ENCODE results near the gene GPR173.

Gene GPR173

GRCh38 chrX:53091354-53091753 is 42.8 kb downstream of the GPR173 start:
- TF ChIP-seq ZFP41 (tag by site-specific recombination; IDR thresholded peaks at IDR 0.05; ENCODE audit: borderline replicate concordance) (no peak), ZNF560 (tag by site-specific recombination; IDR thresholded peaks at IDR 0.05; ENCODE audit: borderline replicate concordance) (no peak), ZXDB (tag by site-specific recombination; IDR thresholded peaks at IDR 0.05) (no peak), ZNF707 (tag by site-specific recombination; IDR thresholded peaks at IDR 0.05) (no peak), ZNF518A (tag by site-specific recombination; conservative IDR thresholded peaks at IDR 0.05; ENCODE audit: low read depth) (no peak), ZBTB1 (tag by site-specific recombination; IDR thresholded peaks at IDR 0.05) (no peak), ZNF16 (tag by site-specific recombination; IDR thresholded peaks at IDR 0.05; ENCODE audit: low read depth) (no peak), ZNF184 (tag by site-specific recombination; IDR thresholded peaks at IDR 0.05) (no peak), ZNF10 (tag by site-specific recombination; IDR thresholded peaks at IDR 0.05) (no peak), KLF10 (tag by site-specific recombination; IDR thresholded peaks at IDR 0.05) (no peak), ZNF658 (tag by site-specific recombination; IDR thresholded peaks at IDR 0.05) (no peak), FEZF1 (tag by site-specific recombination; IDR thresholded peaks at IDR 0.05) (no peak), ZNF18 (tag by site-specific recombination; IDR thresholded peaks at IDR 0.05) (no peak), ZNF624 (tag by site-specific recombination; IDR thresholded peaks at IDR 0.05) (no peak), ZFP69B (tag by site-specific recombination; IDR thresholded peaks at IDR 0.05) (no peak), IKZF3 (tag by site-specific recombination; IDR thresholded peaks at IDR 0.05) (no peak), ZNF830 (tag by site-specific recombination; IDR thresholded peaks at IDR 0.05; ENCODE audit: low read depth) (no peak), REPIN1 (tag by site-specific recombination; IDR thresholded peaks at IDR 0.05; ENCODE audit: low read depth) (no peak), PBX3 (CRISPR knock-in tag; IDR thresholded peaks at IDR 0.05) (no peak)
- Histone ChIP-seq H3K4me3 (ENCODE audit: low read depth, low read length) (no peak overlapping the region), H3K9me3 (ENCODE audit: control insufficient read depth, insufficient read depth, low read depth, low read length) (no peaks in the 10 kb centered on the region), H3K4me1 (ENCODE audit: control insufficient read depth, insufficient read depth, low read length) (no peaks in the 10 kb centered on the region), H3K27ac (ENCODE audit: extremely low read depth, low read depth, low read length) (no peak overlapping the region), H3K36me3 (ENCODE audit: control insufficient read depth in 2 of 2, insufficient read depth in 1 of 2, low read length in 2 of 2) (peaks cover 8 to 19% of the 10 kb centered on the region in 2 experiments)
- ChIA-PET CTCF (interaction anchor here (0.6 to 3.6 kb wide), 2 partner anchors 20 to 106 kb away, joined by 4 to 18 read pairs; no protein-coding TSS in a partner anchor), POLR2A (interaction anchor here (0.7 kb wide), 1 partner anchor 146 kb away, joined by 3 read pairs; no protein-coding TSS in a partner anchor)

- Histone ChIP-seq H3K36me3 (ENCODE audit: control insufficient read depth in 2 of 2, insufficient read depth in 1 of 2, low read length in 2 of 2) (peaks cover 0 to under 1% of the 10 kb centered on the region in 2 experiments; a peak in 1 of 3 replicates), H3K4me1 (ENCODE audit: control insufficient read depth, insufficient read depth, low read length) (no peaks in the 10 kb centered on the region), H3K4me3 (ENCODE audit: low read depth, low read length) (peak overlapping the region; percentile 9), H3K27ac (ENCODE audit: extremely low read depth, low read depth, low read length) (peak overlapping the region; percentile 68), H3K9me3 (ENCODE audit: control insufficient read depth, insufficient read depth, low read depth, low read length) (no peaks in the 10 kb centered on the region)
- ChIA-PET CTCF (no interaction called here), POLR2A (no interaction called here)
- no peak for TF ChIP-seq ZNF404 (tag by site-specific recombination; IDR thresholded peaks at IDR 0.05)
- TF ChIP-seq EGR2 (tag by site-specific recombination; IDR thresholded peaks at IDR 0.05; ENCODE audit: low read depth) = no peak
- TF ChIP-seq ZNF664 (tag by site-specific recombination; IDR thresholded peaks at IDR 0.05) = no peak
- TF ChIP-seq ZFP69B (tag by site-specific recombination; IDR thresholded peaks at IDR 0.05) = peak; percentile 9; the same call in 1 of the 2 replicates
- 0 out of 2 replicates have a peak, but pooled peaks have one; percentile 24 for TF ChIP-seq KLF16 (tag by site-specific recombination; IDR thresholded peaks at IDR 0.05)
- TF ChIP-seq ZNF239 (tag by site-specific recombination; IDR thresholded peaks at IDR 0.05) = no peak
- peak; percentile 16 for TF ChIP-seq SP3 (tag by site-specific recombination; IDR thresholded peaks at IDR 0.05)
- TF ChIP-seq ZBTB7A (tag by site-specific recombination; IDR thresholded peaks at IDR 0.05; ENCODE audit: low read depth) = no peak
- no peak for TF ChIP-seq ZBTB10 (tag by site-specific recombination; IDR thresholded peaks at IDR 0.05)
Observed at GRCh38 chrX:53093177-53093655, 44.6 kb downstream of the GPR173 start.
